Stimulated activated CD4-positive, alpha-beta T cell treated with anti-CD3 and anti-CD28 coated beads, Interleukin-12 subunit alpha, Interleukin-12 subunit beta, amount 100 ng/mL, for 48 hours (primary cell): ENCODE results near the gene TRIM39.
"Not testable (repeated sequence)": the region's sequence is repeated elsewhere in the genome, so short reads cannot be mapped to it uniquely, and the experiment has no call there.

Source experiments
- DNase-seq, 3 donors: peaks; one replicate each; pipeline ENCODE4 v3.0.0-alpha.2; 2020; ENCODE audit warnings: low read depth in 2 of 3, low spot score in 1 of 3

TRIM39 gene

GRCh38 chr6:30361661-30362060, 34.9 kb downstream of the TRIM39 start:
- DNase-seq, result no peak

- DNase-seq, result no peak
Measured at GRCh38 chr6:30363459-30363858, 36.7 kb downstream of the TRIM39 start.

GRCh38 chr6:30364591-30364990, 37.9 kb downstream of the TRIM39 start:
- DNase-seq, result no peak

- not testable (repeated sequence) for DNase-seq
Measured at GRCh38 chr6:30369280-30369679, 42.6 kb downstream of the TRIM39 start.

GRCh38 chr6:30378290-30378937, 51.7 kb downstream of the TRIM39 start:
- DNase-seq, result no peak

GRCh38 chr6:30380464-30380863, 53.7 kb downstream of the TRIM39 start:
- no peak for DNase-seq

GRCh38 chr6:30386166-30386565, 59.4 kb downstream of the TRIM39 start:
- DNase-seq, result no peak

- DNase-seq, result no peak
Measured at GRCh38 chr6:30391240-30391639, 64.5 kb downstream of the TRIM39 start.
